Activated CD4-positive, alpha-beta T cell treated with anti-CD3 and anti-CD28 coated beads for 48 hours (primary cell): Measurements from ENCODE around the gene DDN.
A peak's percentile ranks its signal among the peaks of the same experiment; 100 is the strongest.

Source experiments
- DNase-seq: peaks from one replicate; pipeline ENCODE4 v3.0.0-alpha.2; 2020

The DDN gene

DNA sequence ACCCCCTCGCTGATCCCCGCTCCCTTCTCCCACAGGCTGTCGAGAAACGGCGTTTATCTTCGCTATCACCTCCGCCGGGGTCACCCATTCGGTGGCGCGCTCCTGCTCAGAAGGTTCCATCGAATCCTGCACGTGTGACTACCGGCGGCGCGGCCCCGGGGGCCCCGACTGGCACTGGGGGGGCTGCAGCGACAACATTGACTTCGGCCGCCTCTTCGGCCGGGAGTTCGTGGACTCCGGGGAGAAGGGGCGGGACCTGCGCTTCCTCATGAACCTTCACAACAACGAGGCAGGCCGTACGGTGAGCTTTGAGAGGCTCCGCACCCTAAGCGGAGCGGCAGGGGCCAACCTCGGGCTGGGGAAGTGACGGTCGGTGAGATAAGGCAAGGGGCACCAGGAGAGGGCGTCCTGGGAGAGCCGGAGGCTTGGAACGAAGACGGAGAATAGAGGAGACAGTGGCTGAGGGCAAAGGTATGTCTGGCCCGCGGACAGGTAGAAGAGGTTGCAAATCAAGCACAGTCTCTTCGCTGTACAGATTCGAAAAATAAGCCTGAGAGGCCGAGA lies 18.7 kb downstream of the DDN start:
- peak; percentile 51 for DNase-seq

DNA sequence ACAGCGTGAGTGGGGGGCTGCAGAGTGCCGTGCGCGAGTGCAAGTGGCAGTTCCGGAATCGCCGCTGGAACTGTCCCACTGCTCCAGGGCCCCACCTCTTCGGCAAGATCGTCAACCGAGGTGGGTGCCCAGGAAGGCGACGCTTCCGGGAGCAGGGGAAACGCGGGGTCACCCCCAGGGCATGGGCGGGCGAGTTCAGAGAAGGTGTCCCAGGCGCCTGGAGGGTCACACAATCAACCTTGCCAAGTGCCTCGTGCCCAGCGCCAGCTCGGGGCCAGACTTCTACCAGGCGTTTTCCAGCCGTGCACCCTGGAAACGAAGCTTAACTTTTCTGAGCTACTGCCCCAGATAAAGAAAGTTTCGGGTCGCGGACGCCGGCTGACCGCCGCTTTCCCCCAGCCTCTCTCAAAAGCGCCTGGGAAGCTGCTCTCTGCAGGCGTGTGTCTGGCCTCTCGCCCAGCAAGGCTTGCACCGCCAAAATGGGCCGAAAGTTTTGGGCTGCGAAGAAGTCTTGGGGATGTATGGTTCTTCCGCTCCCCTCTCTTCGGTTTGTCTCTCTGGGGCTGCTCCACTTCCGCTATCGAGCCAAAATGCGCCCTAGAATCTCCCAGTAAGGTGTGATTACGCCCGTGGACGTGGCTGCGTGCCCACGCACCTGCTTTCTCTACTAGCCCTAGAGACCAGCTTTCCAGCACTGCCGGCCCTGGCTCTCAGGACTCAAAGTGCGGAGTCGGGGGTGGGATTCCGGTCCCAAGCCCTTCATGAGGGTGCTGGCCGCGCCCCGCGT lies 19.4 kb downstream of the DDN start:
- DNase-seq, result peak; percentile 40

DNA sequence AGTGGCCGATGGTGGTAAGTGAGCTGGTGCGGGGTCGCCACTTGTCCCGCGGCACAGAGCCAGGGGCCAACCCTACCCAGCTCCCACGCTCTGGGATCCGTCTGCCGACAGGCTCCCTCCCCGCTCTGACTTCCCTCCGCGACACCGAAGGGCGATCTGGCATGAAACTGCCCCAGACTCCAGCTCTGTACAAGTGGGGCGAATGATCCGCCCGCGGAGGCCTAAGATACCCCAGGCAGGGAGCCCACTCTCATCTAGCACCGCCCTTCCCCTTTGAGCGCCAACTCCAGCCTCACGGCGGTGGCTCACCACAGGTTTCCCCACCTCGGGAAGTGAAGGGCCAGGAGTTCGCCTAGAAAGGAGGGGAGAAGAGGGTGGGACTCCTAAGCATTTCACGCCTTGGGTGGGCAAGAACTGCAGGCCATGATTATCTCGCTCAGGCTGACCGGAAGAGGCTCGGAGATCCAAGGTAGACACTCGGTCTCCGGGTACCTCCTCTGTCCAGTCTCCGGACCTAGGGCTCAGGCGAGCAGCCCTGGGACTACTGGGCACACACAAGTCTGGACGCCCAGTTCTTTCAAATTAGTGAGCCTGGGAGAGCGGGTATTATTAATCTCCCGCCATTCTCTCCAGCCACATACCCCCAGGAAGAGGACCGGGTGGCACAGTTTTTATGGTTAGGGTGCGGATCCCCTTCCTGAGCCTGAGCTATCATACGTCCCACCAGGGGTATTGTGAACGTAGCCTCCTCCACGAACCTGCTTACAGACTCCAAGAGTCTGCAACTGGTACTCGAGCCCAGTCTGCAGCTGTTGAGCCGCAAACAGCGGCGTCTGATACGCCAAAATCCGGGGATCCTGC lies 20.2 kb downstream of the DDN start:
- DNase-seq, result no peak

DNA sequence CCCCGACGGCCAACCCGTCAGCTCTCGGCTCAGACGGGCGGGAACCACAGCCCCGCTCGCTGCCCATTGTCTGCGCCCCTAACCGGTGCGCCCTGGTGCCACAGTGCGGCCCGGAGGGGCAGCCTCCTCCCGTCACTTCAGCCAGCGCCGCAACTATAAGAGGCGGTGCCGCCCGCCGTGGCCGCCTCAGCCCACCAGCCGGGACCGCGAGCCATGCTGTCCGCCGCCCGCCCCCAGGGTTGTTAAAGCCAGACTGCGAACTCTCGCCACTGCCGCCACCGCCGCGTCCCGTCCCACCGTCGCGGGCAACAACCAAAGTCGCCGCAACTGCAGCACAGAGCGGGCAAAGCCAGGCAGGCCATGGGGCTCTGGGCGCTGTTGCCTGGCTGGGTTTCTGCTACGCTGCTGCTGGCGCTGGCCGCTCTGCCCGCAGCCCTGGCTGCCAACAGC lies 20.9 kb downstream of the DDN start, which contains the start of gene WNT1:
TSS of gene WNT1 (plus strand) at position 32 of the 450 bp plus-strand sequence. CDS start at position 361, 329 bp downstream.
- no peak for DNase-seq

DNA sequence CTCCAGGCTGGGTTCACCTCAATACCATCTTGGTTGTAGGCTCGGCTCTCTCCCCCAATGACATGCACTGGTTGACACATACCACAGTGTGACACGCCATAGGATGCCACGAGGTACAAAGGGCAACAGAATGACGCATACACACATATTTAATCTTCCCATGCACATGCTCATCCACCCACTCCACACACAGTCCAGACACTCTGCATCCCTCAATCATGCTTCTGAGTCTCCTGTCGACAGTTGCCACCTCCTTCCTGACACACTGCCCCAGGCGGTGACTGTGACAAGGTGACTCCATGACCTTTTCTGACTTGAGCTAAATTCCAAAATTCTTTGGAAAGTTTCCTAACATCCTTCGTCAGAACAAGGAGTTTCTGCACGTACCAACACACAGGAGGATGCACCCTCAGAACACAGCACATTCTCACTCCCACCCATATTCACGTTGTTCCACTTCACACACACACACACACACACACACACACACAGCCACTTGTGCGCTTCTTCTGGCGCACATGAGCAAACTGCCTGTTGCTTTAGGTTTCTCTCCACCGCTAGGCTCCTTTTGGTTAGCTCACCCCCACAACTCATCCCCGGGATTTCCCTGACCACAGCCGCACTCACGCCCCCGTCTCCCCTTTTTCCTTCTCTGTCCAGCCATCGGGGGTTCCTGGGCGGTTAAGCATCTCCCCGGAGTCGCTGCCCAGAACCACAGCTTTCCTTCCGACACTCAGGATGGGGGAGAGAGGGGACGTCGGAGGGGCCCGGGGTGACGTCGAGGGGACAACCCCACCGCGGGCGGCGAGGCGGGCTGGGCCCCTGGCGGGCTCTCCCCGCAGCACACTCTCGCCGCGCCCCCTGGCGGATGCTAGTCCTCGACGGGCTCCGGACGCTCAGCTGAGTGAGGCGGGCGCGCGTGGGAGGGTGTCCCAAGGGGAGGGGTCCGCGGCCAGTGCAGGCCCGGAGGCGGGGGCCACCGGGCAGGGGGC lies 21.6 kb downstream of the DDN start:
- peak; percentile 90 for DNase-seq

DNA sequence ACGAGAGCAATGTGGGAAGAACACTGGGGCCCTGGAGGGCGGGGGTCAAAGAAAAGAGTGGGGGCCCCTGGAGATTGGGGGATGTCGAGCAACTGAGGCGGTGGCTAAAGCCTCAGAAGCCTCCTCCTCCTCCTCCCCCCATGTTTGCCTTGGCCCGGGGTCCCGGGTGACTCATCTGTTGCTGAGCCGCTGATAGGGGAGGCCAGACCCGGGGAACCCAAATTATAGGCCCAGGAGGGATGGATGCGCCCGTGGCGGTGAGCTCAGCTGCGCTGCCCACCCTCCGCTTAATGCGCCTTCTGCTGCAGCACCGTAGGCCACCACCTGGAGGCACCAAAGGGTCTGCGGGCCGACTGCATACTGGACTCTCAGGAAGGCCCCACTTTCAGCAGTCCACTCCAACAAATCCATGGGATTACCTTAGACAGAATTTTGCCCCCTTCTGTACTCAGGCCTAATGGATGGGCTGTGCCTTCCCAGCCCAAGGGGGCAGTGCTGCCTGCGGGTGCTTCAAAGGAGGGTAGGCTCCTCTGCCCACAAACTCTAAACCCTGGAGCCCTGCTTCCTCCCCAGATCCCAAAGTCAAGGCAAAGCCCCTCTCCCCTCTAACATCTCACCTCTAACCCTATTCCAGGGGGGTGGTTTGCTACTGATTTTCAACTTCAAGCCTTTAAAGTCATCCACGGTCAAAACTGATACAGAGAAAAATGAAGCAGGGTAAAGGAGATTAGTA lies 25.1 kb downstream of the DDN start:
- DNase-seq, result peak; percentile 57

DNA sequence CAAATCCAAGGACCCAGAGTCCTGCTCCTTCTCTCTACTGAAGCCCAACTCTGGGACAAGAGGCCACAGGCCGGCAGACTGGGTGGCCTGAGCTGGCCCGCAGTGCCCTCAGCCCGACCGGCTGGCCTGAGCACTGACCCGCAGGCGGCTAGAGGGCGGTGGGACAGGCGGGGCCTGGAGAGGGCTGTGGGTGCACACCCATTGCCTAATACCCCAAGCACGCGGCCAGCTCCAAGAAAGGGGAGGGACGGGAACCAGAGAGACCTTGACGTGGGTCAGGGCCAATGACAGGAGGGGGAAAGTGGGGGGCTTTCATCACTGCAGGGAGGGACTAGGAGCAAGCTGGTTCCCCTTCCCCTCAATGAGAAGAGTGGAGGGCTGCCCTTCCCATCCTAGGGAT lies 25.6 kb downstream of the DDN start:
- no peak for DNase-seq

DNA sequence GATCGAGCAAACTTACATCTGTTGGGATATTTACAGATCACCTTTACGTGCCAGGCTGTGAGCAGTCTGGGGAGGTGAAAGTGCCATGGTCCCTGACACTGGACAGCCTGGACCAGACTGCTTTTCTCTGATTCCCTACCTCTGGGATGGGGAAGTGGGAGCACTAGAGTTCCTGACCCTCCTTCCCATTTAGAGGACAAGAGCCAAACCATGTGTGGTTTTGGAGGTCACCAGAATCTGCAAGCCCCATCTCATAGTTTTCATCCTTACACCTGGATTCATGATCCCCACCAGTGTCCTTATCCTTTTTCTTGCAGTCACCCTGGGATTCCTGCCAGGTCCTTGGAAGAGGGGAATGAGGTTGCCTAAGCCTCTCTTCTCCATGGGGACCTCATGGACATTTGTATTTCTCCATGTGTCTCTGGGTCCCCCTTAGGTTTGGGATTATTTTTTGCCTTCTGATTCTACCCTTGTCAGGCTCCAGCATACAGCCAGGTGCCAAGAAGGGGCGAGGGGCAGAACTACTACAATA lies 26.2 kb downstream of the DDN start:
- no peak for DNase-seq

DNA sequence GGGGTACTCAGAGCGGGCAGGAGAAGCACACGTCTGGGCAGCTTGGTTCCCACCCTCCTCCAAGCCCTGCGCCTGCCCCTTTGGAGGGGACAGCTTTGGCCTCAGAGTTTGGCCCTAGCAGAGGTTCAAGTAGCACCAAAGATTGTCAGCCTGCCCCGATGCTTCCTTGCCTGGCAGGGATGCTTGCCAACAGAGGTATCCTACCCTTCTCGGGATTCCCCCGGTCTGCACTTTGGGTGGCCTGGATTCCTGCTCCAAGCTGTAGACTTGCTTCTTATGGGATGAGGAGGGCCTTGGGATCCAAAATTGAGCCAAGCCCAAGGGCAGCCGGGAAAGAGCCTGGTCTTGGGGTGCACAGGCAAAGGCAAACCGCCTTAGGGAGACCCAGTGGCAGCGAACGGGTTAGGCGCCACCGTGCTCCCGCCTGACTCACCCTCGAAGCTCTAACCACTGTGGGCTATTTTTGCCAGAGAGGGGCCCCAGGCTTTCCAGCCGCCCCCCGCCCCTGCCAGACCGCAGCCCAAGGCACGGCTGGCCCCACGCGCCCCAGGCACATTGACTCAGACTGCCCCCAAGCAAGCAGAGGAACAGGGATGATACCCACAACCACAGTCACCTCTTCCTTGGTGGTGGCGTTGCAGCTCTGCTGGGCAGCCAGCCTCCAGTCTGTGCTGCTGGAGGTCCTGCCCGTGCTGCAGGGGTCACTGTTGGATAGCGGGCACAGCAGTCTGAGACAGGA lies 26.8 kb downstream of the DDN start:
- peak; percentile 55 for DNase-seq

DNA sequence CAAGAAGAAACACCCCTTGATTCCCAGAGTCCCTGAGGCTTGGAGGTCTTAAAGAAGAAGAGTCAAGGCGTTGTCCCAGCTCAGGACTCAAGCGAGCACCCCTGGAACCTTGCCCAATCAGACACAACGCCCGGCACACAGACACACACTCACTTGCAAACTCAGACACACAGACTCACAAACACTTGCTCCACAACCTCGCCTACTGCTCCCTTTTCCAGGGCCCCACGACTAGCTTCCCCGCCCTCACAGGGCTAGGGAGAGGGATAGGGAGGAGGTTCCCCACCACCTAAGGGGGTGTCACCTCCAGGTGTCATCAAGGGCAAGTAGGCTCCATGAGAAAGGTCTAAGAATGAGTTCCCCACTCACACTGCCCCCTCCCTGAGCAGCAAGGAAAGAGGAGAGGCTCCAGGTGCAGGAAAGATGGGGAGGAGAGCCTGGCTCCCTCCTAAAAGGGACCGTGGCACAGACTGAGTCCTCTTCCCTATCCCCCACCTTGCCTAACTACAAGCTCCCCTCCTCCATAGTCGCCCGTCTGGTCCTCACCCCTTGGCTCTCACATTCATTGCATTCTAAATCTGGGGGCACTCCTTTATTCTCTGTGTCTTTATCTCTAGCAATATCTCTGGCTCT lies 28.4 kb downstream of the DDN start:
- DNase-seq, result no peak

DNA sequence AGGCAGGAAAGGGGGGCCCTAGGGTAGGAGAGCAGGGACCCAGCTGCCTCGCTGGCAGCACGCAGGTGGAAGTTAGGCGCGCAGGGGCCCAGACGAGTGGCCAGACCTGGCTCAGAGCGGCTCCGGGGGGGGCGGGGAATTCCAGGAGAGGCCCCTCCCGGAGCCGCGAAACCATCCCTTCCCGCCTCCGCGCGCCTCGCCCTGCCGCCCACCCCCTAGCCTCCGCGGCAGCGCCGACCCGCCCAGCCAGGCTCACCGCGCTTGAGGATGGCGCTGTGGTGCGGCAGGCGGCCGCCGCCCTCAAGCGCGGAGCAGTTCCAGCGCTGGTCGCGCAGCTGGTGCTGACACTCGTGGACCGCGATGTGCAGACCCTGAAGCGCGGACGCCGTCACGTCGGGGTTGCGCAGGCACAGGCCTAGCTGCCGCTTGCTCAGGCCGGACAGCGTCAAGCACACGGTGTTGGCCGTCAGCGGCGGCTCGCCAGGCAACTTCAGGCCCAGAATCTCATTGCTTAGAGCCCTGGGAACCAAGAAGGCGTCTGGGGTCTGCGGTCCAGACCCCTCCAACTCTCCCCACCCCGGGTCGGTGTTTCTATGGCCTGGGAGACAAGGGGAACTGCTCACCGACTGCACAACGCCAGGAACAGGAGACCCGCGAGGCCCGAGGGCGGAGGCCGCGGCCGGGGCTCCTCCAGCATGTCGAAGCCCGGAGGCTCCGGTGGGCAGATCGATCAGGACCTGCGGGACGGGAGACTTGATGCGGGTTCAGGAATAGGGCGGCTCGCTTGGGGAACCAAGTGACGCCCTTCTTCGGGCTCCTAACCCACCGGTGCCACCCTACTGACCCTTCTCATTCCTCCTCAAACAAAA lies 29.1 kb downstream of the DDN start:
- no peak for DNase-seq

DNA sequence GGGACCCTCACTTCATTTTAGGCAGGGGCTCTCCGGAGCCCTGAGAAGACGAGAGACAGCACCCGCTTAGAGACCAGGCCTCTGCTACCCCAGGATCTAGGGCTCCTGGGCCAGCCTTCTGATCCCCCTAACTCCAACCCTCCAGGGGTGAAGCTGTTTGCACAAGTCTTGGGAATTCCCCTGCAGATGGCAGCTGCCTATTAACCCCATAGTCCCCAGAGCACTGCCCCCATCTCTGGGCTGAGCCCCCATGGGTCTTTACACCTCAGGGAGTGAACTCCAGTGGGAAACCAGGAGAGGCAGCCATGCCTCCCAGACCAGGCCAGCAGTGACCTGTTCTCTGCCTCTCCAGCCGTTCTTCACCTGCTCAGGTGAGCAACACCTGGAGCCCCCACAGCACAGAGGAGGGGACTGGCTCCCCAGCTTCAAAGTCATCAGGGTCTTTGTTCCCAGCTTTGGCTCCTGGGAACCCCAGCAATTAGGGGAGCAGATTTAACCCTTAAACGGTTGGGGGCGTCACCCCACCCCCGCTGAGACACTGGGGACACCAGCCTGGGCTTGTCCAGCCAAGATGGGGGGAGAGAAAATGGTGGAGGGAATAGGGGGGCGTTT lies 29.9 kb downstream of the DDN start:
- DNase-seq, result no peak

DNA sequence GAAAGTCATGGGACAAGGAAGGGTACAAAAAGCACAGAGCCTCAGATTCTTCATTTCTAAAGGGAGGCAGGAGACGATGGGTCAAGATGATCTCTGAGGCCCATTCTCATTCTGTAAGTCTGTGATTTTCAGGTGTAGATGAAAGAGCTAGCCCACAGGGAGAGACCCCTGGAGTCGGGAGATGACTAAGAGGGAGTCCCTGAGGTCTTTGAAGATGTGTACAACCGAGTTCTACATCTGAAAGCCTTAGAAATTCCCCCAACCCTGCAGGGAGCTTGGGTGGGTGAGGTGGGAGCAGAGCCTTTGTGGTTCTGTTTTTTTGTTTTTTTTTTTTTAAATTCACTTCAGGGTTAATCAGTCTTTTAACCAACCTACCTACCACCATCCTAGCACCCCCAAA lies 30.7 kb downstream of the DDN start:
- DNase-seq, result no peak

DNA sequence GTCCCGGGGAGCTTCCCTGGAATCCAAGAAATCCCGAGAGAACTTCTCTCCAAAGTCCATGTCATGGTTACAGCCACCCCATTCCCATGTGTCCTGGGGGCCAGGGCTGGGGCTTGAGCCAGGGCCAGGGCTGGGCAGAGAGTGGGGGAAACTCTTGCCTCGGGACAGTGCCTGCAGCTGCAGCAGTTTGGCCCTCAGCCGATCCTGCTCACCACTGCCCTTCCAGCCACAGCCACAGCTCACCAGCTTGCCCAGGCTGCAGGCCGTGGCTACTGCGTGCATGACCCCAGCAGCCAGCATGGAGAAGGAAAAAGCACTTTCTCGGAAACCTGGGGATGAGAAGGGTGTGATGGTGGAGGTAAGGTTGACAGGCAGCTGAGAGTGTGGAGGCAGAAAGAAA lies 31.2 kb downstream of the DDN start:
- DNase-seq, result no peak

DNA sequence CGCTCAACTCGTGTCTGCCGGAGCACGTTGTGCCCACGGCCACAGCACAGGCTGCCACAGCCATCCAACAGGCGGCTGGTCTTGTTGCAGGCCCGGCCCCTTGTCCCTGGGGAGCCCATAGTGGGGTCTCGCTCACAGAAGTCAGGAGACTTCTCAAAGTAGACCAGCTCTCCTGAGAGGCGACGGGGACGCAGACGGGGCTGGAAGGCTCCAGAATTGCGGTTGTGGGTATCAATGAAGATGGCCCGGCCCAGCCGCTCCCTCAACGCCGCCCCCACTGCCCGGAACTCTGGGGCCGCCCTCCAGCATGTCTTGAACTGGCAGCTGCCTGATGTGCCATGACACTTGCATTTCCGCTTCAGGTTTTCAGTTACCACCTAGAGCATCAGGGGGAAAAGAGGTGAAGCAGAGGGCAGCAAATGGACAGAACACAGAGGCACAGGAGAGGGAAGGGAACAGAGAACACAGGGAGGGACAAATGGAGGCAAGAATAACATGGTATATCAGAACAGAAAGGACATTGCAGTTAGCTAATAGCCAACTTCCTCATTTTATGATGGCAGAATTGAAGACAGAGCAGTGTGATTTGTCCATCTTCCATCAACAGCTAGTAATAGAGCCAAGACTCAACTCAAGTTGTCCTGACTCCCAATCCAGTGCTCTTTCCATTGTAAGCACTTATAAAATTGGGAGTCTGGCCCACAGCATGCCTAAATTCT lies 32.8 kb downstream of the DDN start:
- DNase-seq, result no peak

DNA sequence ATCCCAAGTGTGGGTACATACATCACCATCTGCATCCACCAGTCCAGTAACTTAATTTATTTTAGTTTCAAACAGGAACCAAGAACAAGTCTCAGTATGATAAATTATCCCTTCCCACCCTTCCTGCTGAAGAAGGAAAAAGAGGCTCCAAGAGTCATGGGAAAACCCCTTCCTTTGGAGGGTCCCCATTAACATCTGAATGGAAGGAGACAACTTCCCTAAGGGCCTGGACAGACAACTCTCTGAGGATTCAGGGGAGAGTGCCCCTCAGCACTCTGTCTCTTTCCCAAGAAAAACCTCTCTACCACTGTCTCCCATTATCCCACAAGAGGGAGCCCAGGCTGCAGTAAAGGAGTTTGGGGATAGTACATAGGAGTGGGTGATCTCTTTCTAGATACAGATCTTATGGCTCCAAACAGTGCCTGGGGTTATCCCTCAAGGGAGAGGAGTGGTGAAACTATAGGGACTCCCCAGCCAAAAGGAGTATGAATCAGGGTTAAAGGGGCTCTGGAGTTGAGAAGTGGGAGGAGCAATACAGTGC lies 33.8 kb downstream of the DDN start:
- DNase-seq, result no peak

DNA sequence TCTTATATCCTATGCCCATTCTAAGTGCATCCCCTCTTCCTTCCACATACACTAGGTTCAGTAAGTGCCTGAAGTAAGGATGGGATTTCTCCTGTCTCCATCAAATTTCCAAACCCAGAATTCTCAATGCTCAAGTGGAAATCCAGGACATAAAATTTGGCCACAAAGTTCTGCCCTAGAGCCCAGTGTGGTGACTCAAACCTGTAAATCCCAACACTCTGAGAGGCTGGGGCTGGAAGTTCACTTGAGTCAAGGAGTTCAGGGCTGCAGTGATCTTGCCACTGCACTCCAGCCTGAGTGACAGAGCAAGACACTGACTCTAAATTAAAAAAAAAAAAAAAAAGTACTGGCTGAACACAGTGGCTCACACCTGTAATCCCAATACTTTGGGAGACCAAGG lies 37.4 kb downstream of the DDN start:
- no peak for DNase-seq

DNA sequence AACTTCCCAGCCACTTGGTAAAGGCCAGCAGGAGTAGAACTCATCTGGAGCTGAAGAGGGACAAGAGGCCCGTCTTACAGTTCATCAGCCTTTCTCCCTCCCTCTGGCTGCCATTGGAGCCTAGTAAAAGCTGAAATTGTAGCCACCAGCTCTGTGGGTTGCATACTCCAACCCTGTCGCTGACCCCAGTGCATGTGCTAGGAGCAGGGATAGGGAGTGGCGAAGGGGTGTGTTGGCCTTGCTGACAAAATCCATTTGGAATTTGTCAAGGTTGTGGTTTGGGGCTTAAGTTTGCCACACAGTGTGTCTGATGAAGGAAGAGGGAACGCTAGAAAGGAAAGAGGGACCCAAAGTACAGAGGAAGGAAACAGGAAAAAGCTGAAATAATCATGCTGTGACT lies 37.8 kb downstream of the DDN start:
- DNase-seq, result no peak
